Measurements from ENCODE around the gene MINDY2.
"Not testable (repeated sequence)": the region's sequence is repeated elsewhere in the genome, so short reads cannot be mapped to it uniquely, and the experiment has no call there.

Gene MINDY2

DNA sequence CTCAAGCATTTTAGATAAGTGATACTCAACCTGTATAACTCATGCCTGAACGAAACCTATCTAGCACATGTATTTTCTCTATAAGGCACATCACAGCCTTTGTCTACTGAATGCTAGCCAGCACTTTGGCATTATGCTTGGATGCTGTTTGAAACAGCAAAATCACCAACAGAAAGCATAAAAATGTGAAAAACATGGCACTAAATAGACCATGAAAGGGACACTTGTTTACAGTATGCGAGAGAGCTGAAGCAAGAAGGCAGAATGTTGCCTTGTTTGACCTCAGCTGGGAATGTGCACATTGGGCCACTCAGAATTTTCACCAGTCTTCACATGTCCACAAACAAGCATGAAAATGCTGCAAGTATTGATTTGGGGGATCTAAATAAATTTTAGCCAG is 59.5 kb downstream of the MINDY2 start:
- no peak for DNase-seq (ENCODE audit: low spot score)

DNA sequence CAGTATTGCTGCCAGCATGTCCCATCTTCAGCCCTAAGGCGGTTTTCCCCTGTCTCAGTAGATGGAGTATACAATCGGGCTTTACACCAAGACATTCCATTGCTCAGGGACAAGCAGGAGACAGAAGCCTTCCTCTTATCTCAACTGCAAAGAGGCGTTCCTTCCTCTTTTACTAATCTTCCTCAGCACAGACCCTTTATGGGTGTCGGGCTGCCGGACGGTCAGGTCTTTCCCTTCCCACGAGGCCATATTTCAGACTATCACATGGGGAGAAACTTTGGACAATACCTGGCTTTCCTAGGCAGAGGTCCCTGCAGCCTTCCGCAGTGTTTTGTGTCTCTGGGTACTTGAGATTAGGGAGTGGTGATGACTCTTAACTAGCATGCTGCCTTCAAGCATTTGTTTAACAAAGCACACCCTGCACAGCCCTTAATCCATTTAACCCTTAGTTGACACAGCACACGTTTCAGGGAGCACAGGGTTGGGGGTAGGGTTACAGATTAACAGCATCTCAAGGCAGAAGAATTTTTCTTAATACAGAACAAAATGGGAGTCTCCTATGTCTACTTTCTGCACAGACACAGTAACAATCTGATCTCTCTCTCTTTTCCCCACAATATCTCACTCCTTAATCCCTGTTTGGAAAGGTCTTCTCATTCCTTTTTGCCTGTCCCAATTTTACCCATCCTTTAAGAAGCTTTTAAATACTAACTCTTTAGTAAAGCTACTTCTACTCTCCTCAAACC is 62.8 kb downstream of the MINDY2 start:
- DNase-seq (ENCODE audit: low spot score) = not testable (repeated sequence)

DNA sequence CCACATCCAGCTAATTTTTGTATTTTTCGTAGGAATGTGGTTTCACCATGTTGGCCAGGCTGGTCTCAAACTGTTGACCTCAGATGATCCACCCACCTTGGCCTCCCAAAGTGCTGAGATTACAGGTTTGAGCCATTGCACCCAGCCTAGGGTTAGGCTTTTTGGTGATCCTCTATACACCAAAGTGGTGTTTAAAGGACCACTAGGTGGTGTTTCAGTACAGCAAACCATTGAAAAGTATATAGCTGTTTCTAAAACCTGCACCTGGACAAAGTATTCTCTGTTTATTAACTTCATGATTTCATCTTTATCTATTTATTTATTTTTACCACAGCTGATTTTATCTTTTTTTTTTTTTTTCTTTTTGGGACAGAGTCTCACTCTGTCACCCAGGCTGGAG is 68.4 kb downstream of the MINDY2 start:
- no peak for DNase-seq (ENCODE audit: low spot score)

DNA sequence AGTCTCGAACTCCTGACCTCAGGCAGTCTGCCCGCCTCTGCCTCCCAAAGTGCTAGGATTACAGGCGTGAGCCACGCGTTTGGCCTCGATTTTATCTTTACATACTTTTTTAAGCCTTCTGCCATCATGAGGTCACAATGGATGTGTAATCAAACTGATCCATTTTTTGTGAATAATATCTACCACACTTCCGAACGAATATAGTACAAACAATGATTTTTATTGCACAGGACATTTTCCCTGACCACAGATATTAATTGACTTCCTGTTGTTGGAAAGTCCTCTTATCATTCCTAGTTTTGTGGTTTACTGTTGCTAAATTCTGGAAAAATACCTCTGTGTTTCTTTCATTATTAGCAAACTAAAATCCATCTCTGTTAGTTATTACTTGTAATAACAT is 68.9 kb downstream of the MINDY2 start:
- DNase-seq (ENCODE audit: low spot score) = no peak

DNA sequence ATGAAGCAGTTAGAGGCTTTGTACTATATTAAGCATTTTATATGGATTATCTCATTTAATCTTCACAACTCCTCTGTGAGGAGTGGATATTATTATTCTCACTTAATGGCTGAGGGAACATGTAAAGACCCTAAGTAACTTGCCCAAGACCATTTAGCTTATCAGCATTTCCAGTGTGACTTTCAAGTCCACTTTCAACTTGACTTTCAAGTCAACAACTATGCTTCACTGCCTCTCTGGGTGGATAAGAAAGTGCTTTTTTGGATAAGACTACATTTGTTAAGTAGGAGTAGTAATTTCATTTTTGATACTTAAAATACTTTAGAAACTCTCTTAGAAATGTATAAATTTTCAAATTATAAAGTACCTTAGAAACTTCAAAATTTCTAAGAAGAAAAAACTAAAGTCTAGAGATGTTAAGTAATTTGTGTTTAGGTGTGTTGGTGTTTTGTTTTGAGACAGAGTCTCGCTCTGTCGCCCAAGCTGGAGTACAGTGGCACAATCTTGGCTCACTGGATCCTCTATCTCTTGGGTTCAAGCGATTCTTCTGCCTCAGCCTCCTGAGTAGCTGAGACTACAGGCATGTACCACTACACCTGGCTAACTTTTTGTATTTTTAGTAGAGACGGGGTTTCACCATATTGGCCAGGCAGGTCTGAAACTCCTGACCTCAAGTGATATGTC is 71.8 kb downstream of the MINDY2 start:
- DNase-seq (ENCODE audit: low spot score) = no peak

DNA sequence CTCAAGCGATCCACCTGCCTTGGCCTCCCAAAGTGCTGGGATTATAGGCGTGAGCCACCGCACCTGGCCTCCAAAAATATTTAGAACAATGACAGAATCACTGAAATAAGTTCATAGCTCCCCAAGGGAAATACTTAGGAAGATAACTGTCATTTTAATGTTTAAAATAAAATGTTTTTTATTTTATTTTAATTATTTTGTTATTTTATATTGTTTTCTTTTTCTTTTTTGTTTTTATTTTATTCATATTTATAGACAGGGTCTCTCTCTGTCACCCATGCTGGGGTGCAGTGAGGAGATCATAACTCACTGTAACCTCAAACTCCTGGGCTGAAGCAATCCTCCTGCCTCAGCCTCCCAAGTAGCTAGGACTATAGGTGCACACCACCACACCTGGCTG is 80.1 kb downstream of the MINDY2 start:
- not testable (repeated sequence) for DNase-seq (ENCODE audit: low spot score)

DNA sequence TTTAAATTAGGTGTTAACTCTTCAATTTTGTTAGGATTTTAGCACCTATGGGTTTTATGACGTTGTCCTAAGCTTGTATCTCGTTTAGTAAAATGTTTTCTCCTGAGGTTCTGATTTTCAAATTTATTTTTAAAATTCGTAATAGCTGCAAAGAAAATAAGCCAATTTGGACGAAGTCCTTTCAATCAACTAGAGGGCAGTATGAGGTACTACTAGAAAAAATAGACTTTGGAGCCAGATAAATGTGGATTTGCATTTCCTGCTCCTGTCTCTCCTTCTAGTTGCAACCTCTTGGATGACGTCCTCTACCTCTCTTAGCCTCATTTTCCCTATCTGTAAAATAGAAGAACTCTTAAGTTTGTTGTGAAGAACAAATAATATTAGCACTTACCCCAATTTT is 81.2 kb downstream of the MINDY2 start:
- DNase-seq (ENCODE audit: low spot score) = no peak

DNA sequence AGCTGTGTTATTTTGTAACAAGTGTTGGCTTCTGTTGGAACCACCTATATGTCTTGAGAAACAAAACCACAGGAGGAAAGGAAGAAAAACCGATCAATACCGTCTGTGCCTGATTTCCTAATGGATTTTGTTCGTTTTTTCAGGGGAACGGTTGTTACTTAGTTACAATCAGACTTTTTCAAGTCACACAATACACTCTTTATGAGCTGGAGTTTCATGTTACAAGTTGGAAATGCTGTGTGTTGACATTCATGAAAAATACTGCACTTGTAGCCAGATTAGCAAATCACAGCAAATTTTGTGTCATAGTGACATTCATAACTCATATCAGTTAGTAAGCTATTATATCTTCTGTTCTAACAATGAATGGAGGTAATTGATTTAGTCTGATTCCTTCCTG is 83.5 kb downstream of the MINDY2 start:
- no peak for DNase-seq (ENCODE audit: low spot score)

DNA sequence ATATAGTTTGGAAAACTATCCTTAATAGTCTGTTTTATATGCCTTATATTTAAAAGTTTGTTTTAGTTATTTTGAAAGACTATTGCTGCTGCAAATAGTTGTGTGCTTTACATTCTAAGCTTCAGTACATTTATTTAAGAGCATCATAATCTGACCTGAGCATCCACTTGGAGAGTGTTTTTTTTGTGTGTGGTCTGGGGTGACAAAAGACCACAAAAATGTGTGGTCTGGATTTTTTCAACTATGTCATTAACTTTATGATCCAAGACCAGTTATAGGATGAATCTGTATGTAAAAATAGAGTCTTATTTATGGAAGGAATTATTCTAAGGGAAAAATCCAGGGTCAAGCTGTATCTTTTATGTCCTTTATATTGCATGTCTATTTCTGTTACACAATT is 85.0 kb downstream of the MINDY2 start:
- DNase-seq (ENCODE audit: low spot score) = no peak

DNA sequence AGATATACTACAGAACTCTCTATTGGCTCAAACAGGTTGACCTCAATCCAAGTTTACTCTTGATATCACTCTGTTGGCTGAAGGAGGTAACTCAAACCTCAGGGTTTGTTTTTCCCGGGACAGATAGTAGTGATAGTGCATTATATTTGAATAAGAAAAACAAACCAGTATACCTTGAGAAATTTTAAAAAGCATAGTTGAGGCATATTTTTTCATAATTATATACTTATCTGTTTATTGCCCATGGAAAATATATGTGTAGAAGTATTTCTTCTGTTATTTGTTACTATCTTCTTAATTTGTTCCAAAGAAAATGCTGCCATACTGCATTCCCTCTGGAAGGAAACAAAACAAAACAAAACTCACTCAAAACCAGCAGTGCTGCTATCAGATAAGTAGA is 85.5 kb downstream of the MINDY2 start:
- not testable (repeated sequence) for DNase-seq (ENCODE audit: low spot score)

DNA sequence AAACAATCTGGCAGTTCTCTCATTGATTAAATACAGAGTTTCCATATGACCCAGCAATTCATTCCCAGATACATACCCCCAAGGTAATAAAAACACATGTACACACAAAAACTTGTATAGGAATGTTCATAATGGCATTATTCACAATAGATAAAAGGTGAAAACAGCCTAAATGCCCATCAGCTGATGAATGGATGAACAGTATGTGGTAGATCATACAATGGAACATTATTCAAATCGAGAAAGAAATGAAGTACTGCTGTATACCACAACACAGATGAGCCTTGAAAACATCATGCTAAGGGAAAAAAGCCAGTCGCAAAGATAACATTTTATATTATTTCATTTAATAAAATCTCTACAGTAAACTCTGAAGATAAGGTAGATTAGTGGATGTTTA is 91.2 kb downstream of the MINDY2 start:
- no peak for DNase-seq (ENCODE audit: low spot score)

DNA sequence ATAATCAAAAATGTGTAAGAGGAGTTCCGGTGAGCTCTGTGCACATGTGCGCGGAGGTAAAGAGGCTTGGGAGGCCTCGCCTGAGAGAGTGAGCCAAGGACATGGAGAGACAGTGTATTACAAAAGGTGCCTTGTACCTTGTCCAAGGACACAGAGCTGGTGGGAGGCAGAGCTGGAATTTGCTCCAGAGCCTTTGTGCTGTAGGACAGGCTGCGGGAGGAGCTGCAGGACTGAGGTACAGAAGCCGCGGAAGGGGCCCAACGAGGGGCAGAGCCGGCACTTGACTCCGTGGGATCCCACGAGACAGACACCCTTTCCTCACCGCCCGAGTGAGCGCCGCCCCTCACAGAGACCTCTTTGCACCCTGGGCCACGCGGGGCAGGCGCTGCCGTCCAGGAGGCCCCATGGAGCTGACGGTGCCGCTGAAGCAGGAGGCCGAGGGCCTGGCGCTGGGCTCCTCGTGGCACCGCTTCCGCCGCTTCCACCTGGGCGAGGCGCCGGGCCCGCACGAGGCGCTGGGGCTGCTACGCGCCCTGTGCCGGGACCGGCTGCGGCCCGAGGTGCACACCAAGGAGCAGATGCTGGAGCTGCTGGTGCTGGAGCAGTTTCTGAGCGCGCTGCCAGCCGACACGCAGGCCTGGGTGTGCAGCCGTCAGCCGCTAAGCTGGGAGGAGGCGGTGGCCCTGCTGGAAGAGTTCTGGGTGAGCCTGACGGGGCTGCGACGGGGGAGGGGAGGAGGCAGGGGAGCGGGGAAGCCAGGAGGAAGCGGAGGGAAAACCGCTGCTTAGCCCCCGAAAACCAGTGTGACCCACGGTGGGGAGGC is 93.7 kb downstream of the MINDY2 start:
- DNase-seq (ENCODE audit: low spot score) = no peak

DNA sequence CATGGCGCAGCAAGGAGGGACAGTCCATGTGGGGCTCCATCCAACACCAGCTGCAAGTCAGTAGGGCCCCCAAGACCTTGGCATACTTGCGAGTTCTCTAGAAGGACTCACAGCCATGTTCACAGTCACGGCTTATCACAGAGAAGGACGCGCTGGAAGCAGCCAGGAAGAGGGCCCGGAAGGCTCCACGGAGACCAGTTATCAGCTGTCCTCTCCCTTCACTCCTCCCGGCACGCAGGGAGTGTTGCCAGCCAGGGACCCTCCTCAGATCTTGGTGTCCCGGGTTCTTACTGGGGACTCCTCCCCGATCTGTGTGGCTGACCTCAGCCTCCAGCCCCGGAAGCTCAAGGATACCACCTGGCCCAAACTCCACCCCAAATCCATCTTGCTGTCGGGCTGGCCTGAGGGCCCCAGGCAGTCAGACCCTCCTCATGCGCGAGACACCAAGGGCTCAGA is 94.4 kb downstream of the MINDY2 start:
- no peak for DNase-seq (ENCODE audit: low spot score)

DNA sequence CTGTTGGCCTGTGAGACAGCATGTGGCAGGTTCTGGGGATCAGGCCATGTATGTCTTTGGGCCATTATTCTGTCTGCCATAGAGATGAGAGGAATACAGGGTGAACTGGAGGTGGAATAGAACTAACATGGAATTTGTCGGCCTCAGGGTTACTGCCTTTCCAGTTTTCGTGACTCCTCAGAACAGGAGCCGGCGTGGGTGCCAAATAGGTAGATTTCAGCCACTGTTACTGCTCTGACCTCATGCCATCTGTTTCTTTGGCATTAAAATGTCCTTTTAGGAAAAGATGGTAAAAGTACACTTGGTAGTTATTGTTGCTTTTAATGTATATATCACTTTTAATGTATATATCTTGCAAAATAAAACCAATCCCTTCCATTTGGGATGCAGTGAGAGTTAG is 96.8 kb downstream of the MINDY2 start:
- no peak for DNase-seq (ENCODE audit: low spot score)

DNA sequence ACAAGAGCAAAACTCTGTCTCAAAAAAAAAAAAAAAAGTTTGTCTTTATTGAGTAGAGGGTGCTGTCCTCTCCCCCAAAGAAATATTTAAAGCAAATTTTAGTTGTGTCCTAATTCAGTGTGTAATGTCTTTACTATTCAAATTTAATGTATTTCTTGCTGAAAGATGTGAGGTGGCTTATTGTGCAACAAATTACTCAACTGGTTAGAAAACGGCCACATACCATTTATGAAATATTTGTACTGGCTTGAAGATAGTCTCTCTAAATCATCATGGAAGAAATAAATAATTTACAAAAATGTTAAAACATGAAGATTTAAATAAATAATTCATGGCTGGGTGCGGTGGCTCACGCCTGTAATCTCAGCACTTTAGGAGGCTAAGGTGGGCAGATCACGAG is 99.3 kb downstream of the MINDY2 start:
- DNase-seq (ENCODE audit: low spot score) = no peak

DNA sequence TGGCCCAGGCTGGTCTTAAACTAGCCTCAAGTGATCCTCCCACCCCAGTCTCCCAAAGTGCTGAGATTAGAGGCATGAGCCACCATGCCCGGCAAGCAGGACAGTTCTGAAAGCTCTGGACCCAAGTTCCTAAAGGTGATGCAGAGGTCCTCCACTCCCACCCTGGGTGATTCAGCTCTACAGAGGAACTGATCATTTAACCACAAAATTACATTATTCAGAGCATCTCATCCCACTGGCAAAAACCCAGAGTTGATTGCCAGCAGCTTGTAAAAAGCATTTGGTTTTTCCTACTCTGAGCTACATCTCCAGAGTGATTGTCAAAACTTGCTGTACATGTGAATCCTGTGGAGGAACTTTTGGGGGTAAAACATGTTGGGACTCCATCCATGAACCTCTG is 102.2 kb downstream of the MINDY2 start:
- DNase-seq (ENCODE audit: low spot score) = no peak

DNA sequence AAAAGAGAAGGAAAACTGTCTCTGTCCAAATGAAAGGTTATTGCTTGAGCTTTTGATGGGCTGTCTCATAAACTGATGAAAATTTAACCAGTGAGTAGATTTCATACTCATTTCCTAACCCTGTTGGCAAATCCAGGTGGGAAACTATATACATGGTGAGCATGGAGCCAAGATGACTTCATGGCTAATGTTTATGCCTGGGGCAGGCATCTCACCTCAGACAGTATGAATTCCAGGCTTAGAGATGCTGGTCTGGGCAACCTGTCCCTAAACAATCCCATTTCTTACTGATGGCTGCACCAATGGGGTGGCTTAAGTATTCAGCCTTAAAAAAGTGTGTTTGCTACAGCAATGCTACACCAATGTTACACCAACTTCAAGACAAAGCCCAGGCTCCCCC is 104.2 kb downstream of the MINDY2 start:
- no peak for DNase-seq (ENCODE audit: low spot score)

DNA sequence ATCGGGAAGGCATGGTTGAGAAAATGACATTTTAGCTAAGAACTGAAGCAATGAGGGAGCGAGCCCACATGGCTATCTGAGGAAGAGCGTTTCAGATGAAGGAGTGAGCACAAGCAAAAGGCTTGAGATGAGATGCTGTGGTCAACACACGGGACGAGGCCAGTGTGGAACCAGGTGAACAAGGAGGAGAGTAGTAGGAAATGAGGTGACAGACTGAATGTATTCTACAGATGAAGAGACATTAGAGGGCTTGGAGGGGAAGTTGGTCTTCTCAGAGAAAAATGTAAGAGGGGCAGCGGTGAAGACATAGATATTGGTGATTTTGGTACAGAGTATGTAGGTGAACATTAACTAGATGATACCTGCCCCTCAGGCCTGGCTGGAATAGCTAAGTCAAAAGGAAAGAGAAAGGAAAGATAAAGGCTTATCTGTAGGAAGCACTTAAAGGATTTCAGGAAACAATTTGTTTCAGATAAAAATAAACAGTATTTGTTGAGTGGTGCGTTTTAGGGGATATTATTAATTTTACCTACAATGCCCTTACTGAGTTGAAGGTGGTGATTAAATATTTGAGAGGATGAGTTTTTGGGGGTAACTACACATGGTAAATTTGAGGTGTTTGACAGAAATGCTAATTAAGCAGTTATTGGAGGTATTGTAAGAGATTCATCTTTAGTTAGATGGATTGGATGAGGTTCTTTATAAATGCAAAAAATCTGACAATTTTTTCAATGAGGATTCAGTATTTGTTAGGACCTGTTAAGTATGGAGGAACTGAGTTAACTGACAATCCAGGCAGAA is 105.4 kb downstream of the MINDY2 start:
- DNase-seq (ENCODE audit: low spot score) = no peak

DNA sequence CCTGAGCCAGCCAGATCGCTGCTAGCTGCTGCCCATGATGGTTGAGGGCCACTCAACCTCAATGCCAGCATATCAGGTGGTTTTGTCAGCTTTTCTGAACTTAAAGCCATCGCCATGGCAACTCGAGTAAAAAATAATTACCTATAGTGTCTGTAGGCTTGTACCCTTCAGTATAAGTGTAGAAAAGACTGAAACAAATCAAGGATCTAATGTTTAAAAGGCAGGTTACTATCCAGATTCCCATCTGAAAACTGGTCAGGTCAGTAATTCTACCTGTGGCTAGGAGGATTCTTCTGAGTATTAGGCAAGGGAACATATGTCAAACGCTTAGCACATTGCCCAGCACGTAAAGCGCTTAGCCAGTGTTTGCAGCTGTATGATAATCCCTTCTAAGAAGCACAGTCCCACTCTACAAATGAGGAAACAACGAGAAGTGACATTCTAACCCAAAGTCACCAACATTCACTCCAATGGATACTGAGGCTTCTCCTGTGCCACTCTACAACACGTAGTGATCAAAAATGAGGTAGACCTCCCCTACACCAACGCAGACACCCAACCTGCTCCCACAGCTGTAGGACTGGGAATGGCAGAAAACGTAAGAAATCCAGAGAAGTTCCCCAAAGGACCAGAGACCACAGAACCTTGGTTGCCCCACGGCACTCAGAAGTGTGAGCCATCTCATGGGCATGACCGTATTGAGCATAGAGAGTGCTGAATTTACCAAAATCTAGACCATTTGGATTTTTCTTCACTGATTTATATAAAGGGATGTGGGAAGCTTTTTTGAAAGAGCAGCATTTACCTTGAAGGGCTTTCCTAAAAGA is 107.1 kb downstream of the MINDY2 start:
- no peak for DNase-seq (ENCODE audit: low spot score)

DNA sequence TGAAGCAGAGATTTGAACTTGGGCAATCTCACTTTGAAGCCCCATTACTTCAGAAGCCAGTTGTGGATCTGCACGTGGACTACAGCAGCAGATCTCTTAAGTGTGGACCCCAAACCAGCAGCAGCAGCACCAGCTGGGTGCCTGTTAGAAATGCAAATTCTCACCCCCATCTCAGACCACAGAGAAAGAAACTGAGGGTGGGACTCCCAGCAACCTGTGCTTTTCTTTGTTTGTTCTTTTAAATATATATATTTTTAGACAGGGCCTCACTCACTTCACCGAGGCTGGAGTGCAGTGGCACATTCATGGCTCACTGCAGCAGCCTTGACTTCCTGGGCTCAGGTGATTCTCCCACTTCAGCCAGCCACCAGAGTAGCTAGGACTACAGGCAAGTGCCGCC is 109.2 kb downstream of the MINDY2 start:
- DNase-seq (ENCODE audit: low spot score) = no peak

DNA sequence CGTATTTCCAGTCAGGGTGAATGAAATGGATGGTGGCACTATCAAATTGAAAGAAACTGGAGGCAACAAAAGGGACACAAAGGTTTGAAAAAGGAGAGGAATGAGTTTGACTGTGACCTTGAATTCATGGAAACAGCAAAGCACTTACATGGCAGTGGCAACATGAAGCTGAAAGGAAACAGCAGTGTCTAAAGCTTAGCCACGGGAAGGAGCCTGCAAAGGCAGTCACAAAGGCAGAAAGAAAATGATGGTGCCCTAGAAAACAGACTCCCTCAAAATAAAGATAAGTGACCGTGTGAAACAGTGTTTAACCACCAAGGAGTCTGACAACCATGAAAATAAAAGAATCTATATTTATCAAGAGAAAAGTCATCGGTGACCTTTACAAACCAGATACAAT is 111.1 kb downstream of the MINDY2 start:
- DNase-seq (ENCODE audit: low spot score) = no peak

Data from hematopoietic multipotent progenitor cell treated with erythropoietin and hydrocortisone succinate and interleukin-3 and kit ligand, for 17 days (in vitro differentiated cells).